ENCODE data around the gene TBC1D22A.

TBC1D22A gene

DNA sequence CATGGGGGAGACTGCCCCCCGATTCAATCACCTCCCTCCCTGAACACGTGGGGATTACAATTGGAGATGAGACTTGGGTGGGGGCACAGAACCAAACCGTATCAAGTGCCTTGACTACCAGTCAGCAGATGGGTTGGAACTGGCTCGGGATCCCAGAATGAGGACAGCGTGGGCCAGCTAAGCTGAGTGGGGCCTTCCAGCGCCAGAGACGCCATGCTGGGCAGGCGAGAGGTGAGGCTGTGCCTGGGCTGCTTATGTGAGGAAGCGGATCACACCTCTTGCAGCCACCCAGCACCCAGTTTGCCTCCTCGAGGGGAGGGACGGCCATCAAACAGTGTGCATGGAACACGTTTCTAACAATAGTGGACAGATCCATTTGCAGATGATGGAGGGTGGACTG, 195.1 kb downstream of the TBC1D22A start:
- Histone ChIP-seq H3K27ac (no peak overlapping the region), H3K27me3 (replicated peaks) (no peaks in the 10 kb centered on the region), H3K4me3 (ENCODE audit: low read depth, low read length) (no peak overlapping the region), H3K36me3 (replicated peaks) (no peaks in the 10 kb centered on the region)
- no peak for DNase-seq
- in situ Hi-C loops (cut with HindIII; ENCODE audit: low pct_ligation_motif_present, low sequenced_read_pairs): no loop called here
- TF ChIP-seq CTCF (IDR thresholded peaks at IDR 0.05; ENCODE audit: low read depth, low read length, missing control alignments): no peak

GRCh38 chr22:46958191-46958590, 195.7 kb downstream of the TBC1D22A start:
- DNase-seq: no peak
- in situ Hi-C loops (cut with HindIII; ENCODE audit: low pct_ligation_motif_present, low sequenced_read_pairs): no loop called here
- Histone ChIP-seq H3K27me3 (replicated peaks) (no peaks in the 10 kb centered on the region), H3K27ac (no peak overlapping the region), H3K4me3 (ENCODE audit: low read depth, low read length) (no peak overlapping the region), H3K36me3 (replicated peaks) (no peaks in the 10 kb centered on the region)
- TF ChIP-seq CTCF (IDR thresholded peaks at IDR 0.05; ENCODE audit: low read depth, low read length, missing control alignments): no peak

DNA sequence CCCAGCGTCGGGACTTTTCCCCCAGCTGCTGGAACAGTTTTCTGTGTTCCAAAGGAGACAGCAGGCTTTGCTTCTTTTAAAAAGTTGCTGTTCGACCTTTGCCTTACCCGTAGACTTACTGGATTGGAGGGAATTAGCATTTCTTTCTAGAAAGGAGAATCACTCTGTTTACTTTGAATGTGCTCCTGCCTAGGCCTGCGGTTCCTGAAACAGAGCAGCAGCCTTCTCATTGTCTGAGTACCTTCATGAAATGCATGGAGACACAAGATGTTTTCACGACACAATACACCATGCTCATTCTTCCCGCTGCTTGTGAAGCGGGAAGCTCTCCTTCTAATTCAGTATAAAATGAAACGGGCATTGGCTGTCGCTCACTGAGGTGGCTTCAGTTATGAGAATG, 196.2 kb downstream of the TBC1D22A start:
- TF ChIP-seq CTCF (IDR thresholded peaks at IDR 0.05; ENCODE audit: low read depth, low read length, missing control alignments): no peak
- no peak for DNase-seq
- H3K27me3 ChIP-seq (replicated peaks): no peaks in the 10 kb centered on the region
- in situ Hi-C loops (cut with HindIII; ENCODE audit: low pct_ligation_motif_present, low sequenced_read_pairs): no loop called here
- no peak overlapping the region for H3K27ac ChIP-seq
- no peaks in the 10 kb centered on the region for H3K36me3 ChIP-seq (replicated peaks)
- H3K4me3 ChIP-seq (ENCODE audit: low read depth, low read length): no peak overlapping the region

GRCh38 chr22:46959369-46959768, 196.9 kb downstream of the TBC1D22A start:
- no peaks in the 10 kb centered on the region for H3K27me3 ChIP-seq (replicated peaks)
- no peaks in the 10 kb centered on the region for H3K36me3 ChIP-seq (replicated peaks)
- in situ Hi-C loops (cut with HindIII; ENCODE audit: low pct_ligation_motif_present, low sequenced_read_pairs): no loop called here
- DNase-seq: no peak
- no peak overlapping the region for H3K4me3 ChIP-seq (ENCODE audit: low read depth, low read length)
- H3K27ac ChIP-seq: no peak overlapping the region
- TF ChIP-seq CTCF (IDR thresholded peaks at IDR 0.05; ENCODE audit: low read depth, low read length, missing control alignments): no peak

DNA sequence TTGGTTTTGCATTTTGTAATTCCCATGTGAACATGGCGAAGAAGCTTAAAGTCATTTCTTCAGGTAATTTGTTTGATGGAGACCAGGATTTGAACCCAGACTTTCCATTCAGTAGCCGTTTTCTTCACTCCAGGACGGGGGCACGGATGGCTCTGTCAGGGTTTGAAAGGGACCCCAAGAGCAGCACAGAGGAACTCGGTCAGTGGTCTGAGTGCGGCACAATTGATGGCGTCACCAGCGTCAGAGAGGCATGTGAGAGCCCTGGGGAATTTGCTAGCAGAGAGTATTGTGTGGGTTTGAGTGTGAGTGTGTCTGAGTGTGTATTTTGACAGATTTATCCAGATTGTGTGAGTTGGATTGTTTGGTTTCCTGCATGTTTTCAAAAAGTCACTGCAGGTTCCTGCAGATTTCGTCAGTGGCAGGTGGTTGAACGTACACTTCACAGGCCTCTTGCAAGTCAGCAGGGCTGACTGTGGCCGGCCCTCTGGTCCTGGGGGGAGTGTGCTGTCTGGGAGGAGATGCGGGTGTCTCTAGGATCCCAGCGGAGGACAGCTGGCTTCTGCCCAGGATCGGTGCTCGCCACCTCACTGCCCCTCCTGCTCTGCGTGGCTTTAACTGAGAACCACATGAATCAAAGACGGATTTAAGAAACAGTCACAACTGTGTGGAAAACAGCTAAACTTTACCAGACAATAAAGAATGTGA, 199.3 kb downstream of the TBC1D22A start:
- H3K4me3 ChIP-seq (ENCODE audit: low read depth, low read length): no peak overlapping the region
- no peak overlapping the region for H3K27ac ChIP-seq
- no peak for TF ChIP-seq CTCF (IDR thresholded peaks at IDR 0.05; ENCODE audit: low read depth, low read length, missing control alignments)
- in situ Hi-C loops (cut with HindIII; ENCODE audit: low pct_ligation_motif_present, low sequenced_read_pairs): no loop called here
- H3K27me3 ChIP-seq (replicated peaks): no peaks in the 10 kb centered on the region
- DNase-seq: no peak
- no peaks in the 10 kb centered on the region for H3K36me3 ChIP-seq (replicated peaks)

DNA sequence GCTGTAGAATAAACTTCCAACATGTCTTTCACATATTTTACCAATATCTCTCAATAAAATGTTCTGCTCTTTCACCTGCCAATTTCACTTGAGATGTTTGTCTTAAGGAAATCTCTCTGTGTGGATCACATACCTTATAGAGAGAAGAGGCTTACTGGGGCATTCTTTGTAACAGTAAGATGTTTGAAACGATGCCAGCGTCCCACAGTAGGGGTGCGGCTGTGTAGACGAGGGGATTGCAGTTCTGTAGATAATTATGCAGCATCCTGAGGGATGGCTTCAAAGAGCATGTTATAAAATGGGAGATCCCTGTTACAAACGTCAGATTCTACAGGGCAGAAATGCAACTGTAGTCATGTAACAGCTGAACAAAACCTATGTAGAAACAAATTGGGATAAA, 200.0 kb downstream of the TBC1D22A start:
- Histone ChIP-seq H3K27ac (no peak overlapping the region), H3K36me3 (replicated peaks) (no peaks in the 10 kb centered on the region), H3K4me3 (ENCODE audit: low read depth, low read length) (no peak overlapping the region), H3K27me3 (replicated peaks) (no peaks in the 10 kb centered on the region)
- no peak for TF ChIP-seq CTCF (IDR thresholded peaks at IDR 0.05; ENCODE audit: low read depth, low read length, missing control alignments)
- in situ Hi-C loops (cut with HindIII; ENCODE audit: low pct_ligation_motif_present, low sequenced_read_pairs): no loop called here
- no peak for DNase-seq
